ENCODE data around the gene TENM4. TPM values are rescaled to one million over a fixed set of nuclear protein-coding genes. Genes with fewer than 3 reads are reported as not detected.

The TENM4 gene
- total and polyA plus RNA-seq, 4 donors, result 0.02 to 0.33 (median 0.14) TPM

DNA sequence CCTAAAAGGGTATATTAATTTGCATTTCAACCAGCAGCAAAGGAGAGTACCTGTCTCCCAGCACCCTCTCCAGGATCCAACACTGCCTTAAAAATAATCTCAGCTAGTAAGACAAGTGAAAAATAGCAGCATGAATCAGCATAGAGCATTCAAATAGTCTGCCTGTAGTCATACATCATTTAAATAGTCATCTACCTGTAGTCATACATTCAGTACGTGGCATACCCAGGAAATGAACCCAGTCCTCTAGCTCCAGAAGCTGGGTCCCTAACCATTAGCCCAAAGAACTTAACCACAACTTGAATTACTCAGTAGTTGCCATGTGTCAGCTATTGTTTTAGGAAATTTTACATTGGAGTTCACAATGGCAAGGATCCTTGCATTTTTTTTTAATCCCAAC, 9.3 kb downstream of the TENM4 start:
- Histone ChIP-seq H3K4me3 (ENCODE audit: low read depth in 1 of 3, low read length in 3 of 3) (no peak overlapping the region), H3K36me3 (ENCODE audit: control insufficient read depth in 4 of 4, insufficient read depth in 3 of 4, low read depth in 1 of 4, low read length in 3 of 4) (no peaks in the 10 kb centered on the region), H3K4me1 (ENCODE audit: control insufficient read depth in 4 of 4, insufficient read depth in 4 of 4, low read length in 3 of 4) (no peaks in the 10 kb centered on the region), H3K27me3 (ENCODE audit: control insufficient read depth in 4 of 4, insufficient read depth in 4 of 4, low read length in 3 of 4) (peaks cover 2 to 20% (median 14%) of the 10 kb centered on the region in 4 donors), H3K27ac (ENCODE audit: low read depth in 1 of 2, low read length in 2 of 2) (no peak overlapping the region), H3K9ac (ENCODE audit: low read depth in 1 of 2, low read length in 2 of 2) (no peak overlapping the region), H3K9me3 (ENCODE audit: control insufficient read depth in 4 of 4, low read length in 3 of 4) (no peaks in the 10 kb centered on the region)
- DNase-seq (ENCODE audit: low spot score), result no peak
- WGBS, result 79% methylated on average over 1 of the region's 1 CpG
- TF ChIP-seq HNF4G (IDR thresholded peaks at IDR 0.05) (no peak), GABPA (IDR thresholded peaks at IDR 0.05 in 1 of 2, conservative IDR thresholded peaks at IDR 0.05 in 1 of 2) (no peak), FOXA2 (IDR thresholded peaks at IDR 0.05) (no peak), FOXA1 (IDR thresholded peaks at IDR 0.05) (no peak), EGR1 (IDR thresholded peaks at IDR 0.05; ENCODE audit: low read depth in 2 of 2) (no peak), YY1 (IDR thresholded peaks at IDR 0.05) (no peak), RAD21 (IDR thresholded peaks at IDR 0.05) (no peak), SP1 (IDR thresholded peaks at IDR 0.05) (no peak), JUND (IDR thresholded peaks at IDR 0.05) (no peak)
- TF ChIP-seq, protein P1, sequence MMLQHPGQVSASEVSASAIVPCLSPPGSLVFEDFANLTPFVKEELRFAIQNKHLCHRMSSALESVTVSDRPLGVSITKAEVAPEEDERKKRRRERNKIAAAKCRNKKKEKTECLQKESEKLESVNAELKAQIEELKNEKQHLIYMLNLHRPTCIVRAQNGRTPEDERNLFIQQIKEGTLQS (IDR thresholded peaks at IDR 0.05), result no peak
- TF ChIP-seq, protein P2, sequence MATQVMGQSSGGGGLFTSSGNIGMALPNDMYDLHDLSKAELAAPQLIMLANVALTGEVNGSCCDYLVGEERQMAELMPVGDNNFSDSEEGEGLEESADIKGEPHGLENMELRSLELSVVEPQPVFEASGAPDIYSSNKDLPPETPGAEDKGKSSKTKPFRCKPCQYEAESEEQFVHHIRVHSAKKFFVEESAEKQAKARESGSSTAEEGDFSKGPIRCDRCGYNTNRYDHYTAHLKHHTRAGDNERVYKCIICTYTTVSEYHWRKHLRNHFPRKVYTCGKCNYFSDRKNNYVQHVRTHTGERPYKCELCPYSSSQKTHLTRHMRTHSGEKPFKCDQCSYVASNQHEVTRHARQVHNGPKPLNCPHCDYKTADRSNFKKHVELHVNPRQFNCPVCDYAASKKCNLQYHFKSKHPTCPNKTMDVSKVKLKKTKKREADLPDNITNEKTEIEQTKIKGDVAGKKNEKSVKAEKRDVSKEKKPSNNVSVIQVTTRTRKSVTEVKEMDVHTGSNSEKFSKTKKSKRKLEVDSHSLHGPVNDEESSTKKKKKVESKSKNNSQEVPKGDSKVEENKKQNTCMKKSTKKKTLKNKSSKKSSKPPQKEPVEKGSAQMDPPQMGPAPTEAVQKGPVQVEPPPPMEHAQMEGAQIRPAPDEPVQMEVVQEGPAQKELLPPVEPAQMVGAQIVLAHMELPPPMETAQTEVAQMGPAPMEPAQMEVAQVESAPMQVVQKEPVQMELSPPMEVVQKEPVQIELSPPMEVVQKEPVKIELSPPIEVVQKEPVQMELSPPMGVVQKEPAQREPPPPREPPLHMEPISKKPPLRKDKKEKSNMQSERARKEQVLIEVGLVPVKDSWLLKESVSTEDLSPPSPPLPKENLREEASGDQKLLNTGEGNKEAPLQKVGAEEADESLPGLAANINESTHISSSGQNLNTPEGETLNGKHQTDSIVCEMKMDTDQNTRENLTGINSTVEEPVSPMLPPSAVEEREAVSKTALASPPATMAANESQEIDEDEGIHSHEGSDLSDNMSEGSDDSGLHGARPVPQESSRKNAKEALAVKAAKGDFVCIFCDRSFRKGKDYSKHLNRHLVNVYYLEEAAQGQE (IDR thresholded peaks at IDR 0.05), result no peak
- TF ChIP-seq, protein P3, sequence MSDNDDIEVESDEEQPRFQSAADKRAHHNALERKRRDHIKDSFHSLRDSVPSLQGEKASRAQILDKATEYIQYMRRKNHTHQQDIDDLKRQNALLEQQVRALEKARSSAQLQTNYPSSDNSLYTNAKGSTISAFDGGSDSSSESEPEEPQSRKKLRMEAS (IDR thresholded peaks at IDR 0.05), result no peak

DNA sequence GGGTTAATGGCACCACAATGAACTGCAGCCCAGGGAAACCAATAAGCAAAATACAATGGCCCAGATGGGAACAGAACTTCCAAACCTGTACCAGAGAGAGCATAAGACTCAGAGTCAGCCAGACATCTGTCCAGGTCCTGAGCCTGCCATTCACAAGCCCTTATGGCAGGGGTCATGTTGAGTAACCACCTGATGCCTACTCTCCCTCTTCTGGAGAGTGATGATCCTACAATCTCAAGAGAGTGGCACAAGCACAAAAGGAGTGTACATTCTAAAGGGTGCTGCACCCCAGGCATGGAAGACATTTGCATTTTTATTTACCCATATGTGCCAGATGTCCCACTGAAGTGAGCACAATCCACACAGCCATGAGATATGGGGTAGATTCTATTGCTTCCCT, 10.6 kb downstream of the TENM4 start:
- no peak overlapping the region for H3K27ac ChIP-seq (ENCODE audit: low read depth in 1 of 2, low read length in 2 of 2)
- H3K4me3 ChIP-seq (ENCODE audit: low read depth in 1 of 3, low read length in 3 of 3), result no peak overlapping the region
- no peaks in the 10 kb centered on the region for H3K9me3 ChIP-seq (ENCODE audit: control insufficient read depth in 4 of 4, low read length in 3 of 4)
- TF ChIP-seq HNF4G (IDR thresholded peaks at IDR 0.05) (no peak), GABPA (IDR thresholded peaks at IDR 0.05 in 1 of 2, conservative IDR thresholded peaks at IDR 0.05 in 1 of 2) (no peak), HNF4A (conservative IDR thresholded peaks at IDR 0.05) (no peak), NR2F2 (IDR thresholded peaks at IDR 0.05) (no peak), SP1 (IDR thresholded peaks at IDR 0.05) (no peak), JUND (IDR thresholded peaks at IDR 0.05) (no peak), TAF1 (conservative IDR thresholded peaks at IDR 0.05) (no peak), EGR1 (IDR thresholded peaks at IDR 0.05; ENCODE audit: low read depth in 2 of 2) (no peak), FOXA1 (IDR thresholded peaks at IDR 0.05) (no peak), FOXA2 (IDR thresholded peaks at IDR 0.05) (no peak), RXRA (IDR thresholded peaks at IDR 0.05) (no peak), RAD21 (IDR thresholded peaks at IDR 0.05) (no peak), YY1 (IDR thresholded peaks at IDR 0.05) (no peak)
- TF ChIP-seq, protein P4, sequence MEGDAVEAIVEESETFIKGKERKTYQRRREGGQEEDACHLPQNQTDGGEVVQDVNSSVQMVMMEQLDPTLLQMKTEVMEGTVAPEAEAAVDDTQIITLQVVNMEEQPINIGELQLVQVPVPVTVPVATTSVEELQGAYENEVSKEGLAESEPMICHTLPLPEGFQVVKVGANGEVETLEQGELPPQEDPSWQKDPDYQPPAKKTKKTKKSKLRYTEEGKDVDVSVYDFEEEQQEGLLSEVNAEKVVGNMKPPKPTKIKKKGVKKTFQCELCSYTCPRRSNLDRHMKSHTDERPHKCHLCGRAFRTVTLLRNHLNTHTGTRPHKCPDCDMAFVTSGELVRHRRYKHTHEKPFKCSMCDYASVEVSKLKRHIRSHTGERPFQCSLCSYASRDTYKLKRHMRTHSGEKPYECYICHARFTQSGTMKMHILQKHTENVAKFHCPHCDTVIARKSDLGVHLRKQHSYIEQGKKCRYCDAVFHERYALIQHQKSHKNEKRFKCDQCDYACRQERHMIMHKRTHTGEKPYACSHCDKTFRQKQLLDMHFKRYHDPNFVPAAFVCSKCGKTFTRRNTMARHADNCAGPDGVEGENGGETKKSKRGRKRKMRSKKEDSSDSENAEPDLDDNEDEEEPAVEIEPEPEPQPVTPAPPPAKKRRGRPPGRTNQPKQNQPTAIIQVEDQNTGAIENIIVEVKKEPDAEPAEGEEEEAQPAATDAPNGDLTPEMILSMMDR (IDR thresholded peaks at IDR 0.05; ENCODE audit: low read depth, low read length, missing input control), result no peak
- TF ChIP-seq, protein P1 (IDR thresholded peaks at IDR 0.05), result no peak
- TF ChIP-seq, protein P5, sequence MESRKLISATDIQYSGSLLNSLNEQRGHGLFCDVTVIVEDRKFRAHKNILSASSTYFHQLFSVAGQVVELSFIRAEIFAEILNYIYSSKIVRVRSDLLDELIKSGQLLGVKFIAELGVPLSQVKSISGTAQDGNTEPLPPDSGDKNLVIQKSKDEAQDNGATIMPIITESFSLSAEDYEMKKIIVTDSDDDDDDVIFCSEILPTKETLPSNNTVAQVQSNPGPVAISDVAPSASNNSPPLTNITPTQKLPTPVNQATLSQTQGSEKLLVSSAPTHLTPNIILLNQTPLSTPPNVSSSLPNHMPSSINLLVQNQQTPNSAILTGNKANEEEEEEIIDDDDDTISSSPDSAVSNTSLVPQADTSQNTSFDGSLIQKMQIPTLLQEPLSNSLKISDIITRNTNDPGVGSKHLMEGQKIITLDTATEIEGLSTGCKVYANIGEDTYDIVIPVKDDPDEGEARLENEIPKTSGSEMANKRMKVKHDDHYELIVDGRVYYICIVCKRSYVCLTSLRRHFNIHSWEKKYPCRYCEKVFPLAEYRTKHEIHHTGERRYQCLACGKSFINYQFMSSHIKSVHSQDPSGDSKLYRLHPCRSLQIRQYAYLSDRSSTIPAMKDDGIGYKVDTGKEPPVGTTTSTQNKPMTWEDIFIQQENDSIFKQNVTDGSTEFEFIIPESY (IDR thresholded peaks at IDR 0.05), result no peak
- TF ChIP-seq, protein P2 (IDR thresholded peaks at IDR 0.05), result no peak
- TF ChIP-seq, protein P3 (IDR thresholded peaks at IDR 0.05), result no peak
- H3K9ac ChIP-seq (ENCODE audit: low read depth in 1 of 2, low read length in 2 of 2), result no peak overlapping the region
- peaks cover 2 to 9% (median 5%) of the 10 kb centered on the region in 4 donors for H3K27me3 ChIP-seq (ENCODE audit: control insufficient read depth in 4 of 4, insufficient read depth in 4 of 4, low read length in 3 of 4)
- H3K4me1 ChIP-seq (ENCODE audit: control insufficient read depth in 4 of 4, insufficient read depth in 4 of 4, low read length in 3 of 4), result no peaks in the 10 kb centered on the region
- H3K36me3 ChIP-seq (ENCODE audit: control insufficient read depth in 4 of 4, insufficient read depth in 3 of 4, low read depth in 1 of 4, low read length in 3 of 4), result no peaks in the 10 kb centered on the region
- no peak for DNase-seq (ENCODE audit: low spot score)
